ENCODE data around the gene ATG4D.

ATG4D gene

GRCh38 chr19:10549733-10550132 lies 6.0 kb downstream of the ATG4D start:
- TF ChIP-seq ZBTB7A (IDR thresholded peaks at IDR 0.05; ENCODE audit: low read depth) (no peak), CREB1 (IDR thresholded peaks at IDR 0.05; ENCODE audit: low read depth) (no peak), NFIC (IDR thresholded peaks at IDR 0.05) (no peak), TAF1 (IDR thresholded peaks at IDR 0.05; ENCODE audit: low read depth) (no peak), FOXM1 (IDR thresholded peaks at IDR 0.05; ENCODE audit: borderline replicate concordance, low read depth) (no peak), CEBPB (IDR thresholded peaks at IDR 0.05) (no peak), YY1 (IDR thresholded peaks at IDR 0.05; ENCODE audit: low read depth) (no peak), RAD21 (IDR thresholded peaks at IDR 0.05; ENCODE audit: low read depth) (no peak), EGR1 (IDR thresholded peaks at IDR 0.05) (no peak), EP300 (IDR thresholded peaks at IDR 0.05; ENCODE audit: borderline replicate concordance) (no peak), USF1 (IDR thresholded peaks at IDR 0.05) (no peak)
- TF ChIP-seq, protein P1, sequence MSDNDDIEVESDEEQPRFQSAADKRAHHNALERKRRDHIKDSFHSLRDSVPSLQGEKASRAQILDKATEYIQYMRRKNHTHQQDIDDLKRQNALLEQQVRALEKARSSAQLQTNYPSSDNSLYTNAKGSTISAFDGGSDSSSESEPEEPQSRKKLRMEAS (IDR thresholded peaks at IDR 0.05) = no peak

DNA sequence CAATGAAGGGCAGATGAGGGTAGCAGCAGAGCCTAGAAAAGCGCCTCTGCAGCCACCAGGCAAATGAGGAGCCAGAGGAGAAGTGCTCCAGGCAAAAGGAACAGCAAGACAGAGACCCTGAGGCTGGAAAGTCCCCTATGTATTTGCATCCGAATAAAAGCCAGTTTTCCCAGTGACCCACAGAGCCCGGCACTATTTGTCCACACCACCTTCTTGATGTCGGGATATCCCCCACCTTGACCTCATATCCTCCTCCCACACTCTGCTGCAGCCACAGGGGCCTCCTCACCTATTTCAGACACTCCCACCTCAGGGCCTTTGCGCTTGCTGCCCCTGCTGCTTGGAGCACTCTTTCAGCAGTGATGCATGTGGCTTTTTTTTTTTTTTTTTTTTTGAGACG lies 6.6 kb downstream of the ATG4D start:
- TF ChIP-seq CEBPB (IDR thresholded peaks at IDR 0.05) (no peak), EP300 (IDR thresholded peaks at IDR 0.05; ENCODE audit: borderline replicate concordance) (no peak), YY1 (IDR thresholded peaks at IDR 0.05; ENCODE audit: low read depth) (no peak), ZBTB7A (IDR thresholded peaks at IDR 0.05; ENCODE audit: low read depth) (no peak), USF1 (IDR thresholded peaks at IDR 0.05) (no peak), FOXM1 (IDR thresholded peaks at IDR 0.05; ENCODE audit: borderline replicate concordance, low read depth) (no peak), TAF1 (IDR thresholded peaks at IDR 0.05; ENCODE audit: low read depth) (no peak), TCF12 (IDR thresholded peaks at IDR 0.05; ENCODE audit: low read depth) (no peak), REST (IDR thresholded peaks at IDR 0.05; ENCODE audit: low read depth) (no peak), TEAD4 (IDR thresholded peaks at IDR 0.05) (no peak), RAD21 (IDR thresholded peaks at IDR 0.05; ENCODE audit: low read depth) (no peak), NFIC (IDR thresholded peaks at IDR 0.05) (no peak)
- TF ChIP-seq, protein P1 (IDR thresholded peaks at IDR 0.05) = no peak

- TF ChIP-seq TAF1 (IDR thresholded peaks at IDR 0.05; ENCODE audit: low read depth) (no peak), RAD21 (IDR thresholded peaks at IDR 0.05; ENCODE audit: low read depth) (peak; percentile 31; the same call in 1 of the 2 replicates)
Observed at GRCh38 chr19:10551698-10552301, 8.1 kb downstream of the ATG4D start.

- TF ChIP-seq USF1 (IDR thresholded peaks at IDR 0.05) (peak; percentile 92), EP300 (IDR thresholded peaks at IDR 0.05; ENCODE audit: borderline replicate concordance) (no peak)
Observed at GRCh38 chr19:10552510-10553053, 8.9 kb downstream of the ATG4D start.

- TF ChIP-seq NFIC (IDR thresholded peaks at IDR 0.05) (no peak), YY1 (IDR thresholded peaks at IDR 0.05; ENCODE audit: low read depth) (no peak)
Observed at GRCh38 chr19:10553087-10553667, 9.5 kb downstream of the ATG4D start.

- TF ChIP-seq YY1 (IDR thresholded peaks at IDR 0.05; ENCODE audit: low read depth) (no peak), CREB1 (IDR thresholded peaks at IDR 0.05; ENCODE audit: low read depth) (no peak), TEAD4 (IDR thresholded peaks at IDR 0.05) (no peak), EGR1 (IDR thresholded peaks at IDR 0.05) (no peak), RAD21 (IDR thresholded peaks at IDR 0.05; ENCODE audit: low read depth) (no peak), CEBPB (IDR thresholded peaks at IDR 0.05) (no peak), USF1 (IDR thresholded peaks at IDR 0.05) (no peak), EP300 (IDR thresholded peaks at IDR 0.05; ENCODE audit: borderline replicate concordance) (no peak), FOXM1 (IDR thresholded peaks at IDR 0.05; ENCODE audit: borderline replicate concordance, low read depth) (no peak), NFIC (IDR thresholded peaks at IDR 0.05) (no peak), TAF1 (IDR thresholded peaks at IDR 0.05; ENCODE audit: low read depth) (no peak)
- TF ChIP-seq, protein P1 (IDR thresholded peaks at IDR 0.05) = no peak
Observed at GRCh38 chr19:10553943-10554381, 10.3 kb downstream of the ATG4D start.

Measured in Ishikawa (cell line).